Measurements from ENCODE around the gene DSTN.

- TF ChIP-seq CTCF (IDR thresholded peaks at IDR 0.05 in 4 of 5, conservative IDR thresholded peaks at IDR 0.05 in 1 of 5), result no peak
- TF ChIP-seq POLR2A (IDR thresholded peaks at IDR 0.05), result no peak
Observed at GRCh38 chr20:17647391-17648314, 77.8 kb downstream of the DSTN start.
